Chondrocyte (in vitro differentiated cells): Measurements from ENCODE around the gene COL6A5. TPM values are rescaled to one million over a fixed set of nuclear protein-coding genes. Genes with fewer than 3 reads are reported as not detected.
"Not testable (repeated sequence)": the region's sequence is repeated elsewhere in the genome, so short reads cannot be mapped to it uniquely, and the experiment has no call there.

Experiments used
- DNase-seq: peaks from one replicate; pipeline ENCODE4 v3.0.0; 2021; ENCODE audit warnings: mixed read lengths, low spot score
- H3K27ac Mint-ChIP-seq: one replicate; pipeline ENCODE4 v1.8.0; 2021; ENCODE audit warnings: mild to moderate bottlenecking, moderate library complexity, mixed read lengths; ENCODE audit not compliant: unreplicated experiment
- H3K27me3 Mint-ChIP-seq: 2 replicates; pipeline ENCODE4 v1.8.0; 2021; ENCODE audit warnings: low read depth, mixed read lengths
- H3K36me3 Mint-ChIP-seq: 2 replicates; pipeline ENCODE4 v1.8.0; 2021; ENCODE audit warnings: low read depth, mixed read lengths
- H3K4me1 Mint-ChIP-seq: 2 replicates; pipeline ENCODE4 v1.8.0; 2021; ENCODE audit warnings: low read depth, mild to moderate bottlenecking, mixed read lengths
- H3K4me3 Mint-ChIP-seq: one replicate; pipeline ENCODE4 v1.8.0; 2021; ENCODE audit warnings: mild to moderate bottlenecking, moderate library complexity, mixed read lengths; ENCODE audit not compliant: unreplicated experiment
- H3K9me3 Mint-ChIP-seq: 2 replicates; pipeline ENCODE4 v1.8.0; 2021; ENCODE audit warnings: low read depth, mixed read lengths
- total RNA-seq: library from RNA; stranded (reverse); gene quantifications from 3 replicates; pipeline ENCODE4 v1.2.1, GENCODE V29; 2021
- TF ChIP-seq, protein P1 (sequence below): fragments of 200-600 bp; sonication (generic); IDR thresholded peaks from 2 replicates; pipeline ENCODE4 v1.5.0; 2021; ENCODE audit warnings: antibody characterized with exemption, mild to moderate bottlenecking, moderate library complexity

Gene COL6A5
- total RNA-seq, 1 donor from 2014 or later: not detected

DNA sequence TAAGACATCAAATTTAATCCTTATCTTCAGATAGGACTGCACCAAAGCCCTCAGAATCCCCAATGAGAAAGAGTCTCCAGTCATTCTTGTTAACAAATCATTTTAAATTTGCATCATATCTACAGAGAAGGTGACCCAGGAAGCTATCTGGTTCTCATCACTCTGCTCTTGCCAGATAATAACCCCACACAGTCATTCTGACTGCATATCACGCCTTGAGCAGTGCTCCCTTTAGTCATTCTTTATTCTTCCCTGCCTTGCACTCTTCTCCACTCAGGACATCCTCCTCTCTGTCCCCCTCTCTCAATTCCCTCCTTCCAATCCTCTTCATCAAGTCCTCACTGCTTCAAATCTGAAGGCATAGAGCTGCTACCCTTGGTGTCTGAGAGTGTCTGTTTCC is 87.8 kb downstream of the COL6A5 start:
- Mint-ChIP-seq H3K27ac (no peak overlapping the region), H3K27me3 (peaks cover 9% of the 10 kb centered on the region), H3K4me1 (no peaks in the 10 kb centered on the region), H3K9me3 (peaks cover 3% of the 10 kb centered on the region), H3K36me3 (no peaks in the 10 kb centered on the region), H3K4me3 (no peak overlapping the region)
- no peak for DNase-seq
- TF ChIP-seq, protein P1, sequence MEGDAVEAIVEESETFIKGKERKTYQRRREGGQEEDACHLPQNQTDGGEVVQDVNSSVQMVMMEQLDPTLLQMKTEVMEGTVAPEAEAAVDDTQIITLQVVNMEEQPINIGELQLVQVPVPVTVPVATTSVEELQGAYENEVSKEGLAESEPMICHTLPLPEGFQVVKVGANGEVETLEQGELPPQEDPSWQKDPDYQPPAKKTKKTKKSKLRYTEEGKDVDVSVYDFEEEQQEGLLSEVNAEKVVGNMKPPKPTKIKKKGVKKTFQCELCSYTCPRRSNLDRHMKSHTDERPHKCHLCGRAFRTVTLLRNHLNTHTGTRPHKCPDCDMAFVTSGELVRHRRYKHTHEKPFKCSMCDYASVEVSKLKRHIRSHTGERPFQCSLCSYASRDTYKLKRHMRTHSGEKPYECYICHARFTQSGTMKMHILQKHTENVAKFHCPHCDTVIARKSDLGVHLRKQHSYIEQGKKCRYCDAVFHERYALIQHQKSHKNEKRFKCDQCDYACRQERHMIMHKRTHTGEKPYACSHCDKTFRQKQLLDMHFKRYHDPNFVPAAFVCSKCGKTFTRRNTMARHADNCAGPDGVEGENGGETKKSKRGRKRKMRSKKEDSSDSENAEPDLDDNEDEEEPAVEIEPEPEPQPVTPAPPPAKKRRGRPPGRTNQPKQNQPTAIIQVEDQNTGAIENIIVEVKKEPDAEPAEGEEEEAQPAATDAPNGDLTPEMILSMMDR: no peak

GRCh38 chr3:130442284-130442683 is 96.8 kb downstream of the COL6A5 start:
- Mint-ChIP-seq H3K4me1 (no peaks in the 10 kb centered on the region), H3K9me3 (no peaks in the 10 kb centered on the region), H3K27ac (no peak overlapping the region), H3K36me3 (no peaks in the 10 kb centered on the region), H3K27me3 (peaks cover 3% of the 10 kb centered on the region), H3K4me3 (no peak overlapping the region)
- DNase-seq: no peak
- TF ChIP-seq, protein P1: no peak

DNA sequence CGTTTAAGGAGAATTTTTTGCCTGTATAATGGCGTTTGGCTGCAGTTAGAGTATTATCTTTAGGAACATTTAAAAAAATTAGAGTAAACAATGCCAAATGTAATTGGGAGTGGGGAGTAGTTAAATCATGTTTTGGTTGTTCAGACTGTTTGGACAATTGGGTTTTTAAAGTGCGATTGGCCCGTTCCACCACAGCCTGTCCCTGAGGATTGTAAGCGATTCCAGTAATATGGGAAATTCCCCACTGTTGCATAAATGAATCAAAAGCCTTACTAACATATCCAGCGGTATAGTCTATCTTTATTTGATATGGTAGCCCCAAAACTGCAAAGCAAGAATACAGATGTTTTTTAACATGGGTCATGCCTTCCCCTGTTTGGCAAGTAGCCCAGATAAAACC is 101.4 kb downstream of the COL6A5 start:
- H3K27ac Mint-ChIP-seq, H3K27me3 Mint-ChIP-seq, H3K4me1 Mint-ChIP-seq: not testable (repeated sequence)

GRCh38 chr3:130448155-130448554 is 102.7 kb downstream of the COL6A5 start:
- H3K36me3 Mint-ChIP-seq, H3K4me3 Mint-ChIP-seq: not testable (repeated sequence)

More for the DNA sequence above, 101.4 kb downstream of the COL6A5 start:
- H3K36me3 Mint-ChIP-seq, H3K4me3 Mint-ChIP-seq, DNase-seq, H3K9me3 Mint-ChIP-seq: not testable (repeated sequence)

GRCh38 chr3:130456540-130456939 is 111.1 kb downstream of the COL6A5 start:
- no peak overlapping the region for H3K27ac Mint-ChIP-seq
- no peaks in the 10 kb centered on the region for H3K36me3 Mint-ChIP-seq
- peaks cover 6% of the 10 kb centered on the region for H3K27me3 Mint-ChIP-seq
- no peaks in the 10 kb centered on the region for H3K4me1 Mint-ChIP-seq
- no peak overlapping the region for H3K4me3 Mint-ChIP-seq
- TF ChIP-seq, protein P1: no peak
- H3K9me3 Mint-ChIP-seq: peaks cover under 1% of the 10 kb centered on the region
- DNase-seq: no peak

More at GRCh38 chr3:130448155-130448554, 102.7 kb downstream of the COL6A5 start:
- DNase-seq, H3K4me1 Mint-ChIP-seq, H3K9me3 Mint-ChIP-seq, H3K27me3 Mint-ChIP-seq, H3K27ac Mint-ChIP-seq: not testable (repeated sequence)

GRCh38 chr3:130457671-130458070 is 112.2 kb downstream of the COL6A5 start:
- TF ChIP-seq, protein P1: no peak
- no peaks in the 10 kb centered on the region for H3K4me1 Mint-ChIP-seq
- H3K4me3 Mint-ChIP-seq: no peak overlapping the region
- H3K36me3 Mint-ChIP-seq: no peaks in the 10 kb centered on the region
- peaks cover 6% of the 10 kb centered on the region for H3K27me3 Mint-ChIP-seq
- no peaks in the 10 kb centered on the region for H3K9me3 Mint-ChIP-seq
- H3K27ac Mint-ChIP-seq: no peak overlapping the region
- DNase-seq: no peak
